Astrocyte of the cerebellum (primary cell): ENCODE data around the gene GNAZ.

Experiments used
- DNase-seq: peaks from one replicate; pipeline ENCODE4 v3.0.0-alpha.2; 2011; ENCODE audit warnings: low read depth
- H3K4me3 ChIP-seq: 2 replicates; pipeline ENCODE4 v1.5.1; 2011; ENCODE audit warnings: mild to moderate bottlenecking, low read depth, low read length, moderate library complexity
- in situ Hi-C: cut with HindIII; loops from 2 replicates; pipeline ENCODE4 v1.10.0; 2017; ENCODE audit warnings: low sequenced_read_pairs
- TF ChIP-seq, protein P1 (sequence below): IDR thresholded peaks from 2 replicates; pipeline ENCODE4 v1.5.1; 2012; ENCODE audit warnings: low read length, low read depth, moderate library complexity, mild to moderate bottlenecking; ENCODE audit errors: missing control alignments

GNAZ gene

DNA sequence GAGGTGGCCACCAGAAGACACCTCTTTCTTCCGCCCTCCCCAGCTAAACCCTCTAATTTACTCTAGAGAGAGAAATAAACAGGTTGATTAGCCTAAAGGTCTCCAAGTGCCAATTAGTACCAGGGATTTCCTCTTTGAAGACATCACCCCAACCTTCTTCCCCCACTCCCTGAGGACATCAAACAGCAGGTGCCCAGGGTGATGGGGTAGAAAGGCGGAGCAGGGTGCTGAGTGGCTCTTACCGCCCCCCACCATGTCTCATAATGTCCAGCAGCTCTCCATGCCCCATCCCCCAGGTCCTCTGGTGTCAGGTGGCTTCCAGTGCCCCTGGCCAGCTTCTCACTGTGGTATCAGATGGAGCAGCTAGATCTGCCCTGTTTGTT lies 5.3 kb upstream of the GNAZ start:
- in situ Hi-C loops: no loop called here
- no peak overlapping the region for H3K4me3 ChIP-seq
- DNase-seq: no peak
- TF ChIP-seq, protein P1, sequence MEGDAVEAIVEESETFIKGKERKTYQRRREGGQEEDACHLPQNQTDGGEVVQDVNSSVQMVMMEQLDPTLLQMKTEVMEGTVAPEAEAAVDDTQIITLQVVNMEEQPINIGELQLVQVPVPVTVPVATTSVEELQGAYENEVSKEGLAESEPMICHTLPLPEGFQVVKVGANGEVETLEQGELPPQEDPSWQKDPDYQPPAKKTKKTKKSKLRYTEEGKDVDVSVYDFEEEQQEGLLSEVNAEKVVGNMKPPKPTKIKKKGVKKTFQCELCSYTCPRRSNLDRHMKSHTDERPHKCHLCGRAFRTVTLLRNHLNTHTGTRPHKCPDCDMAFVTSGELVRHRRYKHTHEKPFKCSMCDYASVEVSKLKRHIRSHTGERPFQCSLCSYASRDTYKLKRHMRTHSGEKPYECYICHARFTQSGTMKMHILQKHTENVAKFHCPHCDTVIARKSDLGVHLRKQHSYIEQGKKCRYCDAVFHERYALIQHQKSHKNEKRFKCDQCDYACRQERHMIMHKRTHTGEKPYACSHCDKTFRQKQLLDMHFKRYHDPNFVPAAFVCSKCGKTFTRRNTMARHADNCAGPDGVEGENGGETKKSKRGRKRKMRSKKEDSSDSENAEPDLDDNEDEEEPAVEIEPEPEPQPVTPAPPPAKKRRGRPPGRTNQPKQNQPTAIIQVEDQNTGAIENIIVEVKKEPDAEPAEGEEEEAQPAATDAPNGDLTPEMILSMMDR: no peak

- no peak overlapping the region for H3K4me3 ChIP-seq
- in situ Hi-C loops: no loop called here
- DNase-seq: no peak
- TF ChIP-seq, protein P1: no peak
Measured at GRCh38 chr22:23065495-23066122, 4.7 kb upstream of the GNAZ start.

DNA sequence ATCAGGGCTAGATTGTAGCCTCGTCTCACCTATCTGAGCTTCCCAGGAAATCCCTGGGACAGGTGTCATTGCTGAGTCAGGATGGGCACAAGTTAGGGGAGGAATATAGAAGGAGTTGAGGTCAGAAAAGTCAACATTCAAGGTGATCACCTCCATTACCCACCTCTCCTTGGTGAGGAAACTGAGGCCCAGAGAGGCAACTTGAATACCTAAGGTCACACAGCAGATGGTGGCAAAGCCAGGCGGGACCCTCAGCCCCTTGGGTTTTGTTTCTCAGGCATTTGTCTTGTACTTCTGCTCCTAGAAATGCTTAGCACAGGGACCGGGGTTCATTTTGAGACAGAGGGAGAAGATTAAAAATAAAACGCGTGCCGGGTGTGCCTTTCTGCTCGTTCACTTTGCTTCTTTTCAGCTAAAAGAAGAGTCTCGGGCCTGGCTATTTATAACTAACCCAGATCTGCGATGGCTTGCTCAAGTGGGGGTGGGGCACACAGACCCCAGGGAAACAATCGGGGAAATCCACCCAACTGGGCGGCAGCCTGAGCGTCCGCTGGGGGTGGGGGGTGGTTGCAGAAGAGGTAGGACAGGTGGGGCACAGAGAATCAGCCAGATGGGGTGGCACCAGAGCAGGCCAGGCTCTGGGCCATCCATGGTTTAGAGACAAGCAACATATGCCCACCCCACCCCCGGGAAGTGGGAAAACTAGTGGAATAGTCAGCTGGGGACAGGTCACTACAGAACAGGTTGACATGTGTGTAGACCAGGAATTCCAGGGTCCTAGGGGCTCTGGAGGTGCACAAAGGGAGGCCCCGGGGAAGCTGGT lies 3.9 kb upstream of the GNAZ start:
- in situ Hi-C loops: no loop called here
- TF ChIP-seq, protein P1: no peak
- no peak for DNase-seq
- no peak overlapping the region for H3K4me3 ChIP-seq

DNA sequence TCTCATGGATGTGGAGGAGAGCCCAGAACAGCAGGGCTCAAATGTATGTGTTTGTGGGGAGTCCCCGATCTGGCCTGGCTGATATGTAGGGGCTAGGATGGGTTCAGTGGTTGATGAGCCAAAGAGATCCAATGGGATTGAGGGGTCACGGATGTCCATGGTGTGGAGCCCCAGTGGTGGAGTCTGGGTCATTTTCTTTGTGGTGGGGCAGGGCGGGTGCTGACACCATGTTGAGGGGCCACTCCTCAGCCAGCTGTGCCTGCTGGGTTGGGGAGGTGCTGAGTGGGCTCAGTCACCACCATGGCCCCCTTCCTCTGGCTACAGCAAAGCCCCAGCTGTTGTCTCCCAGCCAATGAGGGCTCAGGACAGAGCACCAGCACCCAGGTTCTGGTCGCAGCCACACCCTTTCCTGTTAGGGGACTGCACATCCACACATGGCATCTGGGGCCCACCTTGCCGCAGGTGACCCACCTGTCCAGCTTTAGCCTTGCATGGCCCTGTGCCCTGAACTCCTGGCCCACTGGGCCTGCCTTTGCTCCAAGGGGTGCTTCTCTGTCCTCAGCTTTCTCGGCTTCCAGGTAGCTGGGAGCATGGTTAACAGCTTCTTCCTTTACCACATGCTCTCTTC lies 3.2 kb upstream of the GNAZ start:
- no peak for DNase-seq
- no peak overlapping the region for H3K4me3 ChIP-seq
- in situ Hi-C loops: no loop called here
- TF ChIP-seq, protein P1: no peak

DNA sequence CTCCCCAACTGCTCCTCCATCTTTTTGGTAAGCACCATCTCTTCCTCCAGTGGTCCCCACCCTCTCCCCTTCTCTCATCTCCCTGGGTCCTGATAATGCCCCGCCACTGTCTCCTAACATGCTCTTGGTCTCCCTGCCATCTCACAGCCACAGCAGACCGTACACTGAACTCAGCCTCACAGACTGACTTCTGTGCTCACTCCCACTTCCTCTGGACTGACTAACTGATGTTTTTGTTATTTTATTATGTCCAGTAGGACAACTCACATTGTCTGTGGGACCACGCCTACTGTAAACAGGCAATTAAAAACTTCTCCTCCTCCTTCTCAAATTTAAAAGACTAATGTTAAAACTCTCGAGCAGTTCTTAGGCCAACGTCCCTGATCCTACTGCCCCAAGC lies 2.6 kb upstream of the GNAZ start:
- TF ChIP-seq, protein P1: no peak
- in situ Hi-C loops: no loop called here
- no peak for DNase-seq
- H3K4me3 ChIP-seq: no peak overlapping the region

GRCh38 chr22:23068096-23068831 lies 2.1 kb upstream of the GNAZ start:
- in situ Hi-C loops: no loop called here
- TF ChIP-seq, protein P1: no peak
- no peak for DNase-seq
- no peak overlapping the region for H3K4me3 ChIP-seq
